Endothelial cell of umbilical vein (primary cell): ENCODE data around the gene MIER1. TPM values are rescaled to one million over a fixed set of nuclear protein-coding genes. Genes with fewer than 3 reads are reported as not detected.
A peak's percentile ranks its signal among the peaks of the same experiment; 100 is the strongest.

Experiments used
- BruUV-seq: library from RNA; stranded (reverse); fragments of 400-500 nt; replicated peaks from 2 replicates; lab custom pipeline; 2021; lab: Mats Ljungman, UMichigan
- CTCF ChIA-PET: fragments of 300-600, 350-600 bp; sonication (Branson Sonifier 250); formaldehyde crosslinking; loops from one replicate; lab custom pipeline; 2021; ENCODE audit warnings: antibody characterized with exemption, inconsistent platforms; lab: Charles Lee
- POLR2A ChIA-PET: fragments of 300-600, 350-600 bp; sonication (Branson Sonifier 250); formaldehyde crosslinking; loops from one replicate; lab custom pipeline; 2021; ENCODE audit warnings: antibody characterized with exemption, inconsistent platforms; lab: Charles Lee
- DNase-seq: peaks from one replicate; pipeline ENCODE4 v3.0.0-alpha.2; 2011; ENCODE audit warnings: low read depth, low spot score
- FAIRE-seq: peaks from 2 replicates; lab custom pipeline; 2011; peaks lifted over from hg19 to GRCh38; lab: Jason Lieb, UNC
- H2AFZ ChIP-seq: 2 replicates; pipeline ENCODE4 v1.6.0; 2012; ENCODE audit warnings: low read depth, low read length, control low read depth, inconsistent platforms
- H3K27ac ChIP-seq: 2 replicates; pipeline ENCODE4 v1.5.1; 2011; ENCODE audit warnings: low read depth, mild to moderate bottlenecking, control low read depth, low read length, moderate library complexity; ENCODE audit not compliant: insufficient read depth
- H3K27me3 ChIP-seq, 2 experiments: 2 replicates each; pipeline versions ENCODE4 v1.6.0 to v1.6.1; 2011; ENCODE audit warnings: low read length in 2 of 2, mixed read lengths in 1 of 2; ENCODE audit not compliant: control insufficient read depth in 2 of 2, insufficient read depth in 2 of 2
- H3K36me3 ChIP-seq, 2 experiments: 2 replicates in 1 of 2; 3 replicates in 1 of 2; pipeline ENCODE4 v1.5.1; 2011; ENCODE audit warnings: low read length in 2 of 2, mild to moderate bottlenecking in 1 of 2, moderate library complexity in 1 of 2; ENCODE audit not compliant: control insufficient read depth in 2 of 2, insufficient read depth in 2 of 2; ENCODE audit errors: extremely low read depth in 1 of 2
- H3K4me1 ChIP-seq: 3 replicates; pipeline ENCODE4 v1.5.1; 2011; ENCODE audit warnings: mild to moderate bottlenecking, low read length; ENCODE audit not compliant: control insufficient read depth, insufficient read depth; ENCODE audit errors: extremely low read depth
- H3K4me2 ChIP-seq: 2 replicates; pipeline ENCODE4 v1.6.1; 2011; ENCODE audit warnings: low read length, control low read depth, mixed read lengths; ENCODE audit not compliant: insufficient read depth
- H3K4me3 ChIP-seq, 3 experiments: fragments of 200-600 bp in 1 of 3; sonication (generic), shearing (Covaris generic) in 1 of 3; replicated peaks in 1 of 3; 2 replicates each; pipeline ENCODE4 v1.5.1; 2011 to 2016; ENCODE audit warnings: control low read depth in 3 of 3, low read length in 3 of 3, mild to moderate bottlenecking in 2 of 3, inconsistent platforms in 1 of 3, low read depth in 1 of 3, moderate library complexity in 1 of 3; ENCODE audit not compliant: insufficient read depth in 1 of 3
- H3K79me2 ChIP-seq: 2 replicates; pipeline ENCODE4 v1.6.0; 2012; ENCODE audit warnings: low read length, inconsistent platforms; ENCODE audit not compliant: control insufficient read depth, insufficient read depth
- H3K9ac ChIP-seq: replicated peaks from 2 replicates; pipeline ENCODE3; 2011; ENCODE audit warnings: low read length, control low read depth; ENCODE audit not compliant: insufficient read depth; ENCODE audit errors: extremely low read depth
- H3K9me1 ChIP-seq: replicated peaks from 3 replicates; pipeline ENCODE4 v1.6.0; 2011; ENCODE audit warnings: mild to moderate bottlenecking, low read length; ENCODE audit not compliant: control insufficient read depth, insufficient read depth; ENCODE audit errors: extremely low read depth
- H3K9me3 ChIP-seq: replicated peaks from 2 replicates; pipeline ENCODE4 v1.5.1; 2012; ENCODE audit warnings: low read length, inconsistent platforms; ENCODE audit not compliant: control insufficient read depth, insufficient read depth
- H4K20me1 ChIP-seq: replicated peaks from 2 replicates; pipeline ENCODE3; 2011; ENCODE audit warnings: mild to moderate bottlenecking, low read length; ENCODE audit not compliant: control insufficient read depth, insufficient read depth; ENCODE audit errors: extremely low read depth
- CTCF ChIP-seq, 2 donors: IDR thresholded peaks; 1 replicate in 1 of 2; 2 replicates in 1 of 2; pipeline ENCODE4 v1.5.1; 2011; ENCODE audit warnings: low read length in 2 of 2, mild to moderate bottlenecking in 2 of 2, moderate library complexity in 2 of 2, control low read depth in 1 of 2, inconsistent platforms in 1 of 2, low read depth in 1 of 2; ENCODE audit not compliant: insufficient read depth in 1 of 2; ENCODE audit errors: extremely low read depth in 1 of 2
- FOS ChIP-seq: IDR thresholded peaks from 2 replicates; pipeline ENCODE4 v1.6.1; 2011; ENCODE audit warnings: mild to moderate bottlenecking, low read length, moderate library complexity, borderline replicate concordance; ENCODE audit not compliant: insufficient read depth
- GATA2 ChIP-seq: IDR thresholded peaks from 2 replicates; pipeline ENCODE4 v1.7.0; 2011; ENCODE audit warnings: low read depth, mild to moderate bottlenecking, moderate library complexity, mixed read lengths, low read length; ENCODE audit not compliant: insufficient read length, insufficient read depth
- JUN ChIP-seq: IDR thresholded peaks from 2 replicates; pipeline ENCODE4 v1.6.1; 2011; ENCODE audit warnings: borderline replicate concordance, low read depth; ENCODE audit not compliant: insufficient read length, insufficient read depth
- MAX ChIP-seq: IDR thresholded peaks from 2 replicates; pipeline ENCODE4 v1.6.1; 2011; ENCODE audit not compliant: insufficient read depth, insufficient read length
- MYC ChIP-seq: IDR thresholded peaks from one replicate; pipeline ENCODE4 v1.6.1; 2011; ENCODE audit warnings: mild to moderate bottlenecking, low read depth, low read length
- POLR2A ChIP-seq: IDR thresholded peaks from 2 replicates; pipeline ENCODE4 v1.6.1; 2012; ENCODE audit warnings: low read depth, mild to moderate bottlenecking, control low read depth, low read length
- POLR2AphosphoS5 ChIP-seq: IDR thresholded peaks from 2 replicates; pipeline ENCODE4 v1.6.1; 2012; ENCODE audit warnings: low read depth, mild to moderate bottlenecking, control low read depth, low read length, moderate library complexity; ENCODE audit not compliant: insufficient read depth
- dilution Hi-C: fragments of 300-500 bp; cut with MboI; formaldehyde crosslinking; loops from one replicate; pipeline ENCODE4 v1.15.0; 2019; ENCODE audit warnings: low sequenced_read_pairs; ENCODE audit not compliant: extremely low pct_ligation_motif_present
- intact Hi-C: fragments of 100-400 bp; cut with micrococcal nuclease; formaldehyde crosslinking; loops from one replicate; pipeline ENCODE4 v1.10.0; 2022
- polyA plus RNA-seq, 4 experiments: library from polyadenylated mRNA; depleted of rRNA in 3 of 4; stranded (reverse) in 3 of 4; unstranded in 1 of 4; fragments of >200 nt; gene quantifications; 2 replicates each; pipeline versions ENCODE4 v1.2.1 to v1.2.3, GENCODE V29; 2011 to 2012; ENCODE audit warnings: missing spikeins in 1 of 4
- total RNA-seq: library from RNA; stranded (reverse); gene quantifications from 2 replicates; pipeline ENCODE4 v1.2.3, GENCODE V29; 2021

Gene MIER1
- total and polyA plus RNA-seq, 2 donors (not counting 3 experiments of a cell fraction or from before 2014, with no cell fraction given), result 7.3 to 36.8 TPM

- intact Hi-C loops (loop anchor here (2.0 kb wide), 1 partner anchor 23 kb away; no protein-coding TSS in a partner anchor), dilution Hi-C loops (no loop called here)
- Histone ChIP-seq H3K9ac (no peak overlapping the region), H4K20me1 (peaks cover 10% of the 10 kb centered on the region), H3K9me1 (no peaks in the 10 kb centered on the region), H3K27ac (peak overlapping the region; percentile 27), H3K36me3 (peaks cover 3 to 16% of the 10 kb centered on the region in 2 experiments), H3K4me2 (no peak overlapping the region), H3K4me1 (peaks cover 12% of the 10 kb centered on the region), H3K79me2 (peaks cover 57% of the 10 kb centered on the region), H3K27me3 (no peaks in the 10 kb centered on the region), H2AFZ (no peak overlapping the region), H3K9me3 (no peaks in the 10 kb centered on the region), H3K4me3 (no peak overlapping the region)
- no peak for TF ChIP-seq MYC
- TF ChIP-seq CTCF (IDR thresholded peaks at IDR 0.05; ENCODE audit: extremely low read depth in 1 of 2, insufficient read depth in 1 of 2, low read depth in 1 of 2, low read length in 2 of 2), result no peak
- TF ChIP-seq POLR2A, result no peak
- no peak for TF ChIP-seq FOS
- no peak for TF ChIP-seq POLR2AphosphoS5
- no peak for TF ChIP-seq GATA2
- no peak for TF ChIP-seq JUN
- TF ChIP-seq MAX, result no peak
- POLR2A ChIA-PET, result no interaction called here
- FAIRE-seq (no peak), DNase-seq (no peak)
- CTCF ChIA-PET, result interaction anchor here (1.7 kb wide), 1 partner anchor 10 kb away, joined by 5 read pairs; no protein-coding TSS in a partner anchor
- BruUV-seq, result no TSS peak
Observed at GRCh38 chr1:66954208-66954607, 29.4 kb downstream of the MIER1 start.
